Suppressor macrophage (primary cell): ENCODE data around the gene MPIG6B.

Source experiments
- DNase-seq, 4 experiments: peaks; one replicate each; pipeline ENCODE4 v3.0.0-alpha.2; 2020 to 2022
- total RNA-seq, 17 experiments: gene quantifications; one replicate each; lab custom pipeline; 2026; ENCODE audit warnings: mixed read lengths in 6 of 17, inconsistent platforms in 3 of 17; lab: John Stamatoyannopoulos, UW

Gene MPIG6B
- 0 to 1.8 (median 0) reads per million in 17 experiments for total RNA-seq

- DNase-seq, result no peak
These were observed at the start of gene MPIG6B for GRCh38 chr6:31723245-31723979. MPIG6B (plus strand) TSS chr6:31723373; CDS start chr6:31723384, 11 bp downstream.

GRCh38 chr6:31676322-31676903 lies 46.8 kb upstream of the MPIG6B start:
- no peak for DNase-seq

- DNase-seq, result no peak
These were observed 46.3 kb upstream of the MPIG6B start for GRCh38 chr6:31676904-31677303.

GRCh38 chr6:31677955-31678354 lies 45.2 kb upstream of the MPIG6B start:
- no peak for DNase-seq

- DNase-seq, result peak; percentile 77 to 91 (median 86)
These were observed 42.7 kb upstream of the MPIG6B start, which contains the start of gene LY6G5C for GRCh38 chr6:31680226-31681134. LY6G5C (minus strand) TSS chr6:31681067; CDS start chr6:31680373, 694 bp downstream.

GRCh38 chr6:31681135-31681671 lies 42.0 kb upstream of the MPIG6B start:
- DNase-seq, result peak; percentile 59 to 82 (median 66)

DNA sequence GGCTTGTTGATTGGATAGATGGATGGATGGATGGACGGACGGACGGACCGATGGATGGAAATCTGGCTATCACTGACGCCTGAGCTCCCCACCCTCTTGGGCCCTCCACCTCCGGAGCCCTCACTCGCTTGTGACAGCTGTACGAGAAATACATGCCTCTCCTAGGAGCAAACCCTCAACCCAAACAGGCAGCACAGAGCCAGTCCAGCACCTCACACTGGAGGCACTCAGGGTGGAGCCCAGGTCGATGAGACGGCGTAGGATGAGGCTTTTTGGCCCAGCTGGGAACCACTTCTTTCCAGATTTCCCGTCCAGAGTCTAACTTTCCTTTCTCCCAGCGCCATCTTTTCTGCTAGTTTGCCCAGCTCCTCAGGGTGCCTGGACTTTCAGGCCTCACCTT lies 39.6 kb upstream of the MPIG6B start:
- no peak for DNase-seq

GRCh38 chr6:31686483-31686882 lies 36.7 kb upstream of the MPIG6B start:
- no peak for DNase-seq

DNA sequence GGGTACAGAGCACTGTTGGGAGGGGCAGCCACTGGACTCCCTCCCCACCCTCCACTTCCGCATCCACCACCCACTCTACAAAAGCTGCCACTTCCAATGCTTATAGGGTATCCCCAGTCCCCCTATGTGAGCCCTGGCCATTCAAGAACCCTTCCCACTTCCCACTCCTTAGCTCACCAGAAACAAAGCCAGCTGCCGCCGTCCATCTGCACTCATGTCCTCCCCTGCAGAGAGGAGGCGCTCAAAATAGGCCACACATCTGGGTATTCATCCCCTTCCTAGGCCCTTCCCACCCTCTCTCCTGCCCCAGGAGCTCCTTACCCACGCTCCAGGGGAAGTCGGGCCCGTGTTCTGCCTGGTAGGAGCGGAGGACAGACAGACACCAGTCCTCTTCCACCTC lies 35.9 kb upstream of the MPIG6B start:
- no peak for DNase-seq

- DNase-seq, result no peak
These were observed 35.1 kb upstream of the MPIG6B start for GRCh38 chr6:31687860-31688693.

DNA sequence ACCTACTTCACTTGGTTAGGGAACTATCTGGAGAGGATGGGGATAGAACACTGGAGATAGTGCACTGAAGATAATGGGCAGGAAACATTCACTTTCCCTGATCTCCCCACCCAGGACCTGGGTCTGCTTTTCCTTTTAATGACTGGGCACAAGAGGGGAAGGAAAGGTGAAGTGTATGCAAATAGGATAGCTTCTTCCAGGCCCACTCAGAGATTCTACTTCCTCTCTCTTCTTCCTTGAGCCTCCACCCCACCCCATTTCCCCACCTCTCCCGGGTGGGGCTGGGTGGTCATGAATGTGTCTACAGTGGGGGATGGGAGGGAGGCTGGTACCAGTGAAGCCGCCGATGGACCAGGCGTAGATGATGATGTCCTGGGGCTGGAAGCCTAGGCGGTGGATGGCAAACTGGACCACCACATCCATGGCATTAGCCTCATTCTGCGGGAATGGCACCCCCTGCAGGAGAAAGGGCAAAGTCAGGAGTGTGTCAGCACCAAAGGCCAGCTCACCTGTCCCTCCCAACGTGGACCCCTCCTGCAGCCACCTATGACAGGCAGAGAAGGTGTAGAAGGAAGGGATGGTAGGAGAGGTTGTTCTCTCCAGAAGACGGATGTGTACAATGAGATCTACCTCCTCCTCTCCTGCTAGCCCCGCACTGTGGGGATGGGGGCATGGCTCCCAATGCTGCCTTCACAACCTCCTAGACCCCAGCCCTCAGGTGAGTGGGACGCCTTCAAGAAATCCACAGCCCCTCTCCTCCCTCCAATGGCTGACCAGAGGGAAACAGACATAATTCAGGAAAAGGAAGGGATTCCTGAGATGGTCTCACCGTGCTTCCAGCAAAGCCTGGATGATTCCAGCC lies 33.7 kb upstream of the MPIG6B start:
- DNase-seq, result no peak

GRCh38 chr6:31690231-31691077 lies 32.7 kb upstream of the MPIG6B start:
- DNase-seq, result no peak

GRCh38 chr6:31691078-31691463 lies 32.1 kb upstream of the MPIG6B start:
- DNase-seq, result no peak

GRCh38 chr6:31691564-31692108 lies 31.5 kb upstream of the MPIG6B start:
- DNase-seq, result no peak

- no peak for DNase-seq
These were observed 30.8 kb upstream of the MPIG6B start for GRCh38 chr6:31692353-31692752.

GRCh38 chr6:31692886-31693285 lies 30.3 kb upstream of the MPIG6B start:
- no peak for DNase-seq

DNA sequence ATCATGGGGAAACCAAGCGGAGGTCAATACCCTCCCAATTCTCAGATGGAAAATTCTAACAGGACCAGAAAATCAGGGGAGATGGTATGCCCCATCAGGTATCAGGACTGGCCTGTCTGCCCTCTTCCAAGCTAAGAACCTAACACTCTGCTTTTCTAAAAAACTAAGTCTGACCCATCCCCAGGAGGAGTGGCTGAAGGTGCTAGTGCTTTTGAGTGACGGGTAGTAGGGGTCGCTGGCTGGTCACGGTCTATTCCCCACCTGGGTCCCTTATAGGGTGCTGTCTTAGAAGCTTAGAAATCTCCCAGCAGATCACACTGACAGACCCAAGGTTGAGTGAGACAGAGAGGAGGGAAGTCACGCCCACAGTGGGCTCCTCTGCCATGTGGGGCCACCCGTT lies 29.6 kb upstream of the MPIG6B start:
- DNase-seq, result peak in 1 of 4 experiments; percentile 31

DNA sequence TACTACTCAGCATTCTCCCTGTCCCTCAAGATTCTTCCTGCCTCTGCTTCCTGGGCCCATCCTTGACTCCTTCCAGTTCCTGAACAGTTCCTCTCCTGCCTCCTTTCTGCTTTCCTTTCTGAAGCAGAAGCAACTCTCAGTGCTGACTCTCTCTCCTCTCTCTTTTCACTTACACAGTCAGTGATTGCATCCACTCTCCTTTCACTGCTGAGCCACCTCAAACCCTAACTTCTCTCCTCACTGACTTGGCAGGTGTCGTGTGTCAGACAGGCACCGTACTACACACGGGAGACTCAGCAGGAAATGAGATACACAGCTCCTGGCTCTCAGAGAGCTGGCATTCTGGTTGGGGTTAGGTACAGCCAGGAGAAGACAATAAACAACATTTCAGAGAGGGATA lies 25.6 kb upstream of the MPIG6B start:
- DNase-seq, result no peak

GRCh38 chr6:31700740-31701401 lies 22.3 kb upstream of the MPIG6B start:
- no peak for DNase-seq
